ENCODE measurements around the gene ELOVL6. TPM values are rescaled to one million over a fixed set of nuclear protein-coding genes. Genes with fewer than 3 reads are reported as not detected.
"Not testable (repeated sequence)": the region's sequence is repeated elsewhere in the genome, so short reads cannot be mapped to it uniquely, and the experiment has no call there.

The ELOVL6 gene
- total RNA-seq, 1 experiment from 2014 or later, result 23.8 TPM

- DNase-seq (ENCODE audit: low read depth), result no peak
- in situ Hi-C loops (cut with HindIII; ENCODE audit: low pct_unique_long_range_greater_than_20kb, low sequenced_read_pairs), result no loop called here
Observed at GRCh38 chr4:110170861-110171260, 27.6 kb downstream of the ELOVL6 start.

- in situ Hi-C loops (cut with HindIII; ENCODE audit: low pct_unique_long_range_greater_than_20kb, low sequenced_read_pairs), result no loop called here
- peak; percentile 40 for DNase-seq (ENCODE audit: low read depth)
Observed at GRCh38 chr4:110165382-110166286, 32.8 kb downstream of the ELOVL6 start.

- in situ Hi-C loops (cut with HindIII; ENCODE audit: low pct_unique_long_range_greater_than_20kb, low sequenced_read_pairs), result no loop called here
- DNase-seq (ENCODE audit: low read depth), result no peak
Observed at GRCh38 chr4:110164856-110165255, 33.6 kb downstream of the ELOVL6 start.

GRCh38 chr4:110164251-110164650 lies 34.2 kb downstream of the ELOVL6 start:
- in situ Hi-C loops (cut with HindIII; ENCODE audit: low pct_unique_long_range_greater_than_20kb, low sequenced_read_pairs), result no loop called here
- no peak for DNase-seq (ENCODE audit: low read depth)

GRCh38 chr4:110163327-110164069 lies 34.9 kb downstream of the ELOVL6 start:
- in situ Hi-C loops (cut with HindIII; ENCODE audit: low pct_unique_long_range_greater_than_20kb, low sequenced_read_pairs), result no loop called here
- DNase-seq (ENCODE audit: low read depth), result peak; percentile 76

GRCh38 chr4:110160618-110161017 lies 37.8 kb downstream of the ELOVL6 start:
- in situ Hi-C loops (cut with HindIII; ENCODE audit: low pct_unique_long_range_greater_than_20kb, low sequenced_read_pairs), result no loop called here

GRCh38 chr4:110159541-110159940 lies 38.9 kb downstream of the ELOVL6 start:
- in situ Hi-C loops (cut with HindIII; ENCODE audit: low pct_unique_long_range_greater_than_20kb, low sequenced_read_pairs), result no loop called here
- no peak for DNase-seq (ENCODE audit: low read depth)

More at GRCh38 chr4:110160618-110161017, 37.8 kb downstream of the ELOVL6 start:
- DNase-seq (ENCODE audit: low read depth), result no peak

- in situ Hi-C loops (cut with HindIII; ENCODE audit: low pct_unique_long_range_greater_than_20kb, low sequenced_read_pairs), result no loop called here
- DNase-seq (ENCODE audit: low read depth), result no peak
Observed at GRCh38 chr4:110157580-110157979, 40.8 kb downstream of the ELOVL6 start.

- in situ Hi-C loops (cut with HindIII; ENCODE audit: low pct_unique_long_range_greater_than_20kb, low sequenced_read_pairs); DNase-seq (ENCODE audit: low read depth): not testable (repeated sequence)
Observed at GRCh38 chr4:110157166-110157565, 41.2 kb downstream of the ELOVL6 start.

- no peak for DNase-seq (ENCODE audit: low read depth)
- in situ Hi-C loops (cut with HindIII; ENCODE audit: low pct_unique_long_range_greater_than_20kb, low sequenced_read_pairs), result no loop called here
Observed at GRCh38 chr4:110156442-110156841, 42.0 kb downstream of the ELOVL6 start.

- no peak for DNase-seq (ENCODE audit: low read depth)
Observed at GRCh38 chr4:110155654-110156053, 42.8 kb downstream of the ELOVL6 start.

GRCh38 chr4:110154582-110154981 lies 43.8 kb downstream of the ELOVL6 start:
- no peak for DNase-seq (ENCODE audit: low read depth)
- in situ Hi-C loops (cut with HindIII; ENCODE audit: low pct_unique_long_range_greater_than_20kb, low sequenced_read_pairs), result no loop called here

More at GRCh38 chr4:110155654-110156053, 42.8 kb downstream of the ELOVL6 start:
- in situ Hi-C loops (cut with HindIII; ENCODE audit: low pct_unique_long_range_greater_than_20kb, low sequenced_read_pairs), result no loop called here

- DNase-seq (ENCODE audit: low read depth), result no peak
- in situ Hi-C loops (cut with HindIII; ENCODE audit: low pct_unique_long_range_greater_than_20kb, low sequenced_read_pairs), result no loop called here
Observed at GRCh38 chr4:110152386-110152785, 46.0 kb downstream of the ELOVL6 start.

GRCh38 chr4:110149089-110149488 lies 49.3 kb downstream of the ELOVL6 start:
- in situ Hi-C loops (cut with HindIII; ENCODE audit: low pct_unique_long_range_greater_than_20kb, low sequenced_read_pairs), result no loop called here
- DNase-seq (ENCODE audit: low read depth), result no peak

- in situ Hi-C loops (cut with HindIII; ENCODE audit: low pct_unique_long_range_greater_than_20kb, low sequenced_read_pairs), result no loop called here
Observed at GRCh38 chr4:110142461-110142860, 56.0 kb downstream of the ELOVL6 start.

GRCh38 chr4:110139815-110140214 lies 58.6 kb downstream of the ELOVL6 start:
- in situ Hi-C loops (cut with HindIII; ENCODE audit: low pct_unique_long_range_greater_than_20kb, low sequenced_read_pairs), result no loop called here
- DNase-seq (ENCODE audit: low read depth), result no peak

More at GRCh38 chr4:110142461-110142860, 56.0 kb downstream of the ELOVL6 start:
- DNase-seq (ENCODE audit: low read depth), result no peak

GRCh38 chr4:110139111-110139510 lies 59.3 kb downstream of the ELOVL6 start:
- in situ Hi-C loops (cut with HindIII; ENCODE audit: low pct_unique_long_range_greater_than_20kb, low sequenced_read_pairs), result no loop called here

GRCh38 chr4:110138551-110138950 lies 59.9 kb downstream of the ELOVL6 start:
- in situ Hi-C loops (cut with HindIII; ENCODE audit: low pct_unique_long_range_greater_than_20kb, low sequenced_read_pairs), result no loop called here

More at GRCh38 chr4:110139111-110139510, 59.3 kb downstream of the ELOVL6 start:
- DNase-seq (ENCODE audit: low read depth), result no peak

GRCh38 chr4:110137829-110138228 lies 60.6 kb downstream of the ELOVL6 start:
- no peak for DNase-seq (ENCODE audit: low read depth)
- in situ Hi-C loops (cut with HindIII; ENCODE audit: low pct_unique_long_range_greater_than_20kb, low sequenced_read_pairs), result no loop called here

More at GRCh38 chr4:110138551-110138950, 59.9 kb downstream of the ELOVL6 start:
- DNase-seq (ENCODE audit: low read depth), result no peak

Data from Caki2 (cell line).